Purkinje cell (primary cell): Measurements from ENCODE around the gene SEPTIN2. TPM values are rescaled to one million over a fixed set of nuclear protein-coding genes. Genes with fewer than 3 reads are reported as not detected.

ENCODE experiments used
- polyA plus RNA-seq: library from polyadenylated mRNA; unstranded; fragments of >200 nt; fragmentation: Nextera tagmentation; gene quantifications from 2 replicates; pipeline ENCODE4 v1.2.1, GENCODE V29; 2014

SEPTIN2 gene
- polyA plus RNA-seq, result 63.0 and 64.3 TPM in 2 replicates

DNA sequence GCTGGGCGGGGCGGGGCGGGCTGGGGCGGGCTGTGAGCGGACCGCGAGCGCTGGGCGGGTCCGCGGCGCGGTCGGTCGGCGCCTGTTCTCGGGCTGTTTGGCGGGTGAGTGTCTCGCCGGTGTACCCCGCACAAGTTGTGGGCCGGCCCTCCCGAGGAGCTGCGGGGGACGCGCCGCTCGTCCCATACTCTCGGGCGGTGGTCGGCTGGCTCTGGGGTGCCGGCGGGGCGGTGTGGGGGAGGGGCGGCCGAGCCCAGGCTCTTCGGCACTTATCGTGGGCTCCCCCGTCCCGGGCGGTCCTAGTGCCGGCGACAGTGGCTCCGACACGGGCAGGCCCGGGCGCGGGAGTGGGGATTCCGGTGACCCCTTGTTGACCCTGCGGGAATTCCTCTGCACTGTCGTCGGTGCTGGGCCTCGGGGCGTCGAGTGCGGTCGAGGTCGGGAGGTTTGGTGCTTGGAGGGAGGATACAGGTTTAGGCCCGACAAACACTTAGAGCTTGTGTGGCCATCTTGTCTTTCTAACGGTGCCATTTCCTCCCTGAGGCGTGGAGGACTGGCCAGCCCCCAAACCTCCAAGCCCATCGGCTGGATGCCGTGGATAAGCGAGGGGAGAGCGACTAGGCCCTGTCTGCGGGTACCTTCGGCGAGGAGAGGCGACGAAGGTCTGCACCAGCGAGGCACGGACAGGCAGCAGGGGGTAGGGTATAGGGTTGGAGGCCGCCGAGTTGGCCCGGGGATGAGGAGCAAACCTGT lies at the start of gene SEPTIN2:
Gene SEPTIN2 (plus strand): TSS at position 47 of the 753 bp plus-strand sequence. CDS start 8,308 bp downstream, outside the sequence.

DNA sequence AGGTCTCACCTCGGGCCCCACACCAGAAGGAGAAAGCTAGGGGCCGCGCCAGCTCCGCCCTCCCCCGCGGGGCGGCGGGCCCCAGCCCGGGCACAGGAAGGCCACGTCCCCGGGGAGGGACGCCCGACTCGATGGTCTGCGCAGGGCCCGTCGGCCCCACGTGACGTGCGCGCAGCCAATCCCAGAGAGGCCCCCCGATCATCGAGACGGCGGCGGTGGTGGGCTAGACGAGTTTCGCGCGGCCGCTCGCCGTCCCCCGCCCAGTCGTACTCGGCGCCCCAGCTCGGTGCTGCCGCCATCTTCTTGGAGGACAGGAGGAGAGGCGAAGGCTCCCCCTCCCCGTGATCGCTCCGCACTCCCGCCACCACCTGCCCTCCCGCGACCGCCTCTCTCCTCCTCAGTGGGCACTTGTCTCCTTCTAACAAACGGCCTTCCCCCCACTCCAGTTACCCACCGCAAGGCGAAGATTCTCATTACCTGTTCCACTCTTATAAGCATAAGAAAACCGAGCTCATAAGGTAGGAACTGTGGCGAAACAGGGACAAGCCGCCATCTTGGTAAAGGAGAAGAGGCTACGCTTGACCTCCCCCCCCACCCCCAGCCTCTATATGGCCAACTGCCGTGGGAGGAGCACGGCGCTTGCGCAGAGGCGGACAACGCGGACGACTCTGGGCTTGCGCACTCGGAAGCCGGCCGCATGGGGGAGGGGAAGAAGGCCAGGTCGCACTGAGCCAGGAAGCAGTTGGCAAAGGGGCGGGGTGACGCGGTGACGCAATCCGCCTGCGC lies 439 bp upstream of the SEPTIN2 start, which contains the start of gene HDLBP:
Gene HDLBP (minus strand): TSS at position 580 of the 786 bp plus-strand sequence. CDS start 48,803 bp downstream, outside the sequence.

DNA sequence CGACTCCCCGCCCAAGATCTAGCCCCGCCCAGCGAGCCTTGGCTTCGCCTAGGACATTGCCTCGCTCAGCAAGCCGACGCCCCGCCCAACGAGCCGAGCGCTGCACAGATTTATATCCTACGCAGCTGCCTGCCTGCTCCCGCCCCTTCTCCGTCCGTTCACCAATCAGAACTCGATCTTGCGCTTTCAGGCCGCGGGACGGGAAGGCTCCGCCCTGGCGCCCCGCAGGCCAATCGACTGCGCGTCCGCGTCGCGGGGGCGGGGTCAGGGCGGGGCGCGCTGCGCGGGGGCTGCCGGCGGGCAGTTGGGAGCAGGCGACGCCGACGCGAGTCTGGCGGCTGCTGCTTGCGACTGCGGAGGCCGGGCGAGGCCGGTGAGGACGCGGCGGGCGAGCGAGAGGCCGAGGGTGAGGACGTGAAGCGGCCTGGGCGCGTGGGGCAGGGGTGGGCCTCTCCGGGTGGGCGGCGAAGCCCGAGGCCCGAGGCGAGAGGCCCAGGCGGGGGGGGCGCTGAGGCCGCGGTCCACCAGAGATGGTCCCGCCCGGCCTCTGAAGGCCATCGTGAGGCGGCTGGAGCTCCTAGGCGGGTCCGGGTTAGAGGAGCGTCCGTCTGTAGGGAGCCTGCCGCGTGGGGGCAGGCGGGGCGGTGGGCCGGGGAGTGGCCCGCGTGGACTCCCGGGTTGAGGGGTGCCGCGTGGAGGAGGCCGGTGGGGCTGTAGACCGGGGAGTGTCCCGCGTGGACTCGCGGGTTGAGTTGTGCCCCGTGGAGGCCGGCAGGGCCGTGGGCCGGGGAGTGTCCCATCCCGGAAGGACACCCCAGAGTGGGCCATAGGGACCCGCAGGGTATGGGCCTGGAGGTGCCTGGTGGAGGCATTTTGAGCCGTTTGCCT lies 40.5 kb downstream of the SEPTIN2 start, which contains the start of gene FARP2:
Gene FARP2 (plus strand): TSS at position 303 of the 888 bp plus-strand sequence. CDS start 16,823 bp downstream, outside the sequence.

Other genes starting within 250 kb of the SEPTIN2 start
- gene MTERF4, start 213.6 kb upstream of the SEPTIN2 start, polyA plus RNA-seq, result 27.1 and 31.8 TPM in 2 replicates
- gene PASK, start 166.5 kb upstream of the SEPTIN2 start, polyA plus RNA-seq, result 0.38 and 1.3 TPM in 2 replicates
- 79.9 and 119 TPM in 2 replicates for gene PPP1R7, start 165.5 kb upstream of the SEPTIN2 start, polyA plus RNA-seq
- not detected in 2 replicates for gene ANO7, start 127.2 kb upstream of the SEPTIN2 start, polyA plus RNA-seq
- gene HDLBP, start 253 bp upstream of the SEPTIN2 start, polyA plus RNA-seq, result 222 and 282 TPM in 2 replicates
- gene FARP2, start 40.4 kb downstream of the SEPTIN2 start, polyA plus RNA-seq, result 19.8 and 24.0 TPM in 2 replicates
- 32.1 and 38.1 TPM in 2 replicates for gene STK25, start 192.7 kb downstream of the SEPTIN2 start, polyA plus RNA-seq
- 1.9 TPM in 1 of 2 replicates, not detected in the other for gene BOK, start 242.8 kb downstream of the SEPTIN2 start, polyA plus RNA-seq